Adrenal gland (tissue), 5 donors: Measurements from ENCODE around the gene SETSIP.

Source experiments
- POLR2A ChIP-seq, 2 donors: fragments of 450-650 bp; IDR thresholded peaks; one replicate each; pipeline ENCODE4 v1.6.1; 2017; ENCODE audit warnings: antibody characterized with exemption in 2 of 2, mild to moderate bottlenecking in 2 of 2, moderate library complexity in 1 of 2
- TF ChIP-seq, protein P1 (sequence below), 6 experiments: fragments of 450-650 bp in 4 of 6; fragments of 200-600 bp in 2 of 6; sonication (generic) in 1 of 6; IDR thresholded peaks; 1 replicate in 5 of 6; 2 replicates in 1 of 6; pipeline versions ENCODE4 v1.5.1 to v1.8.0; 2016 to 2021; ENCODE audit warnings: antibody characterized with exemption in 6 of 6, mild to moderate bottlenecking in 2 of 6, moderate library complexity in 1 of 6
- donor health status: DM: no; HTN: no; CAD: no.

- TF ChIP-seq POLR2A (IDR thresholded peaks at IDR 0.05) = no peak
- TF ChIP-seq, protein P1, sequence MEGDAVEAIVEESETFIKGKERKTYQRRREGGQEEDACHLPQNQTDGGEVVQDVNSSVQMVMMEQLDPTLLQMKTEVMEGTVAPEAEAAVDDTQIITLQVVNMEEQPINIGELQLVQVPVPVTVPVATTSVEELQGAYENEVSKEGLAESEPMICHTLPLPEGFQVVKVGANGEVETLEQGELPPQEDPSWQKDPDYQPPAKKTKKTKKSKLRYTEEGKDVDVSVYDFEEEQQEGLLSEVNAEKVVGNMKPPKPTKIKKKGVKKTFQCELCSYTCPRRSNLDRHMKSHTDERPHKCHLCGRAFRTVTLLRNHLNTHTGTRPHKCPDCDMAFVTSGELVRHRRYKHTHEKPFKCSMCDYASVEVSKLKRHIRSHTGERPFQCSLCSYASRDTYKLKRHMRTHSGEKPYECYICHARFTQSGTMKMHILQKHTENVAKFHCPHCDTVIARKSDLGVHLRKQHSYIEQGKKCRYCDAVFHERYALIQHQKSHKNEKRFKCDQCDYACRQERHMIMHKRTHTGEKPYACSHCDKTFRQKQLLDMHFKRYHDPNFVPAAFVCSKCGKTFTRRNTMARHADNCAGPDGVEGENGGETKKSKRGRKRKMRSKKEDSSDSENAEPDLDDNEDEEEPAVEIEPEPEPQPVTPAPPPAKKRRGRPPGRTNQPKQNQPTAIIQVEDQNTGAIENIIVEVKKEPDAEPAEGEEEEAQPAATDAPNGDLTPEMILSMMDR (IDR thresholded peaks at IDR 0.05) = no peak
Measured at GRCh38 chr1:92065042-92065441, 10.2 kb downstream of the SETSIP start.
